Right atrium auricular region (tissue), 2 donors: ENCODE data around the gene PRDM15. TPM values are rescaled to one million over a fixed set of nuclear protein-coding genes. Genes with fewer than 3 reads are reported as not detected.

ENCODE experiments used
- DNase-seq: peaks from one replicate; pipeline ENCODE4 v3.0.0-alpha.2; 2019; ENCODE audit warnings: low spot score
- H3K27ac ChIP-seq, 2 donors: fragments of 200-600 bp; sonication (generic); 1 replicate in 1 of 2; 2 replicates in 1 of 2; pipeline ENCODE4 v1.5.1; 2016 to 2019
- H3K27me3 ChIP-seq, 2 donors: fragments of 200-600 bp; sonication (generic); one replicate each; pipeline versions ENCODE4 v1.5.1 to v1.6.0; 2017 to 2019
- H3K36me3 ChIP-seq: fragments of 200-600 bp; sonication (generic); one replicate; pipeline ENCODE4 v1.5.1; 2016
- H3K4me1 ChIP-seq, 2 donors: fragments of 200-600 bp; sonication (generic); one replicate each; pipeline versions ENCODE4 v1.5.1 to v1.6.0; 2017 to 2019
- H3K4me3 ChIP-seq, 2 donors: fragments of 200-600 bp; sonication (generic); 1 replicate in 1 of 2; 2 replicates in 1 of 2; pipeline ENCODE4 v1.5.1; 2017 to 2019; ENCODE audit warnings: mild to moderate bottlenecking in 1 of 2, moderate library complexity in 1 of 2
- H3K9me3 ChIP-seq, 2 donors: fragments of 200-600 bp; sonication (generic); one replicate each; pipeline ENCODE4 v1.5.1; 2019
- total RNA-seq, 2 donors: library from RNA; depleted of rRNA; stranded (reverse); fragments of >200 nt; gene quantifications; one replicate each; pipeline ENCODE4 v1.1.0, GENCODE V29; 2016
- TF ChIP-seq, protein P1 (sequence below), 2 donors: fragments of 200-600 bp; sonication (generic); IDR thresholded peaks; one replicate each; pipeline ENCODE4 v1.5.1; 2019; ENCODE audit warnings: antibody characterized with exemption in 2 of 2

PRDM15 gene
- total RNA-seq, 2 donors from 2014 or later: 2.6 to 4.2 TPM

DNA sequence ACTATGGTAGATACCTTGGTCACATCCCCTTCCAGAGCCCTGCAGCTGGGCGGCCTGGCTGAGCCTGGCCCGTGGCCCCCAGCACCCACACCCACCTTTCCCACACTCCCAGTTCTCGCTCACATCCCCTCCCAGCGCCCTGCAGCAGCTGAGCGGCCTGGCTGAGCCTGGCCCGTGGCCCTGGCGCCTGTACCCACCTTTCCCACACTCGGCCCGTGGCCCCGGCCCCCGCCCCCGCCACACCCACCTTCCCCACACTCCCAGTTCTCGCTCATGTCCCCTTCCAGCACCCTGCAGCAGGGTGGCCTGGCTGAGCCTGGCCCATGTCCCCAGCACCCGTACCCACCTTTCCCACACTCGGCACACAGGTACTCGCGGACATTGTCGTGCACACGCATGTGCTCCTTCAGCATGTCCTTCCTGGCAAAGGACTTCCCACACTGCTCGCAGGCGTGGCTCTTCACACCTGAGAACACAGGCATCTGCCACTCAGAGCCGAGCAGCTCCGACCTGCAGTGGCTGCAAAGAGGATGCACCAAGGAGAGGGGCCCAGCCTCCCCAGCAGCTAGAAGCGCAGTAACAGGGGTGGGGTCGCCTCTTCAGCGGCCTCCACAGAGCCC is 59.8 kb downstream of the PRDM15 start:
- Histone ChIP-seq H3K27me3 (no peaks in the 10 kb centered on the region), H3K27ac (no peak overlapping the region), H3K9me3 (no peaks in the 10 kb centered on the region), H3K4me1 (no peaks in the 10 kb centered on the region), H3K4me3 (no peak overlapping the region), H3K36me3 (no peaks in the 10 kb centered on the region)
- DNase-seq: no peak
- TF ChIP-seq, protein P1, sequence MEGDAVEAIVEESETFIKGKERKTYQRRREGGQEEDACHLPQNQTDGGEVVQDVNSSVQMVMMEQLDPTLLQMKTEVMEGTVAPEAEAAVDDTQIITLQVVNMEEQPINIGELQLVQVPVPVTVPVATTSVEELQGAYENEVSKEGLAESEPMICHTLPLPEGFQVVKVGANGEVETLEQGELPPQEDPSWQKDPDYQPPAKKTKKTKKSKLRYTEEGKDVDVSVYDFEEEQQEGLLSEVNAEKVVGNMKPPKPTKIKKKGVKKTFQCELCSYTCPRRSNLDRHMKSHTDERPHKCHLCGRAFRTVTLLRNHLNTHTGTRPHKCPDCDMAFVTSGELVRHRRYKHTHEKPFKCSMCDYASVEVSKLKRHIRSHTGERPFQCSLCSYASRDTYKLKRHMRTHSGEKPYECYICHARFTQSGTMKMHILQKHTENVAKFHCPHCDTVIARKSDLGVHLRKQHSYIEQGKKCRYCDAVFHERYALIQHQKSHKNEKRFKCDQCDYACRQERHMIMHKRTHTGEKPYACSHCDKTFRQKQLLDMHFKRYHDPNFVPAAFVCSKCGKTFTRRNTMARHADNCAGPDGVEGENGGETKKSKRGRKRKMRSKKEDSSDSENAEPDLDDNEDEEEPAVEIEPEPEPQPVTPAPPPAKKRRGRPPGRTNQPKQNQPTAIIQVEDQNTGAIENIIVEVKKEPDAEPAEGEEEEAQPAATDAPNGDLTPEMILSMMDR (IDR thresholded peaks at IDR 0.05): no peak

DNA sequence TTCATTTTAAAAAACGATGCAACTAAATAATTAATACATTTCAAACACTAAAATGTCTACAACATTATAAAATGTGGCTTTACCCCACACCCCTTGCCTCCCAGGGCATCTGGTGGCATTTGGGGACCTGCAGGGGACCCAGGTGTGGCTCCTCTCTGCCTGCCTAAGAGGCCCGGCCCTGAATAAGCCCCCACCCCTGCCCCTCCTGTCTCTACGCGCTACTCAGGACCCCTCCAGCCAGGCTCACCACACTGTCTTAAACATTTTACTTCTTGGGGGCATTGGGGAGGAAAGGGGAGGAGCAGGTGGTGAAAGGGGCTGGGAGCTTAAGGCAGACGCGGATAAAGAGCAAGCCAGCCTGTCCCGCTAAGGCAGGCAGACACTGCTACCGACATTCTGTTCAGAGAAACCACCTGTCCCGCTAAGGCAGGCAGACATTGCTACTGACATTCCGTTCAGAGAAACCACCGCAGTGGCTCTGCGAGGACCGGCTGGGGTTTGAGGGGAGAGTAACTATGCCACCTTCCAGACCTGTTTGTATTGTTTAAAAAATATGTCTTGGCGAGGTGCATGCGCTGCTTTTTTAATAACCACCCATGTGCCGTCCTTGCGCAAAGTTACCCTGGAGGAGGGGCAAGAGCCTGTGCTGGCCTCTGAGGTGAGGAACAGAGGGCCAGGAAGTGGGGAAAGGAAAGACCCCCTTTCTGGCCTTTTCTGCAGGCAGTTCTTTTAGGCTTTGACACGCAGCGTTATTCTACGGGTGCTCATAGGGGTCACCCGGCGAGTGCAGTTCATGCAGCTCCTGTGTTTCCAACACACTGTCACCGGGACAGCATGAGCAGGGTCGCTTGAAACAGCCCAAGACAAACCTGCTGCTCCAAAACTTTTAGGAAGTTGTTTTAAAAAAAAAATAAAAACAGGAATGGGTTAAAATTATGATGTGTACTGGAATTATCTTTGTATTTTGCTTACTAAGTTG is 61.0 kb downstream of the PRDM15 start:
- no peaks in the 10 kb centered on the region for H3K4me1 ChIP-seq
- H3K36me3 ChIP-seq: peaks cover 5% of the 10 kb centered on the region

DNA sequence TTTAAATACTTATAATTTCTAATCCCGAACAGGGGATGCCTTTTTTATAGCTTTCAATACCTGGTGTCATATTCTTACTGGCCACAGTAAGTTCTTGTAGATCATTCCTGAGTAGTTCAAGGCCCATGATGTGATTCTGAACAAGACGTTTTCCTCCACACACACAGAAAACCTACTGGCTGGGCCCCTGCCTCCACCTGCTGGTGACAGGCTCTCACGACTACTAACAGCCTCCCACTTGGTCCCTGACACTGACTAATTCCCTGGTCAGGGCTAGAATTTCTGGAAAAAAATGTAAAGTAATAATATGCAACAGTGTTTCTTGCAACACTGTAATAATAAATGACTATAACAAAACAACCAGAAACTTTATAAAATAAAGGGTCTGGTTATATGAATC is 61.9 kb downstream of the PRDM15 start:
- no peak for DNase-seq
- Histone ChIP-seq H3K4me1 (no peaks in the 10 kb centered on the region), H3K9me3 (no peaks in the 10 kb centered on the region), H3K4me3 (no peak overlapping the region), H3K27me3 (no peaks in the 10 kb centered on the region), H3K27ac (no peak overlapping the region), H3K36me3 (peaks cover 6% of the 10 kb centered on the region)
- TF ChIP-seq, protein P1 (IDR thresholded peaks at IDR 0.05): peak; percentile 29 to 56

More for the DNA sequence above, 61.0 kb downstream of the PRDM15 start:
- Histone ChIP-seq H3K27me3 (no peaks in the 10 kb centered on the region), H3K27ac (no peak overlapping the region), H3K4me3 (no peak overlapping the region), H3K9me3 (no peaks in the 10 kb centered on the region)
- TF ChIP-seq, protein P1 (IDR thresholded peaks at IDR 0.05): no peak
- DNase-seq: no peak

DNA sequence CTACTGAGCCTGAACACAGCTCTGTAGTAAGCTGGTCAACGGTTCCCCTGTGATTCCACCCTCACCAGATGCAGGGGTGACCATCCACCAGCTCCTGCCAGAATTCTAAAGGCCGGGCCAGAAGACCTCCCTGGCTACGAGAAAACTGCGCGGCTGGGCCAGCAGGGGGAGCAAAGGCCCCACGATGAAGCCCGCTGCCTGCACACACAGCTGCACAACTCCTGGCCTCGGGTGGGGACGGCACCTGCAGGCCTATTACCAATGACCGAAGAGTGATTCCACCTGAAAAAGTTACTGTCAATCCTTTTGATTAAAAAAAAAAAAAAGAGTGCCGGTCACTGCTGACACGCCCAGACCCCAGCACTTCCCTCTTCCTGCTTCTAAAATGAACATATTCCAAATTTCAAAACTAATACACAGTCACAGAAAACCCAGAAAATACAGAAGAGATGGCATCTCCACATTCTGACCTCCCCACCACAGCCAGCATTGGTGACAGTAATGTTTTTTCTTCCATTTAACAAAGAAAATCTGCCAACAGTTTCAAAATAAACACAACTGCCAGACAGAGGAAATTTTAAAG is 62.5 kb downstream of the PRDM15 start:
- Histone ChIP-seq H3K27me3 (no peaks in the 10 kb centered on the region), H3K36me3 (peaks cover 6% of the 10 kb centered on the region), H3K27ac (no peak overlapping the region), H3K4me3 (no peak overlapping the region), H3K4me1 (no peaks in the 10 kb centered on the region), H3K9me3 (no peaks in the 10 kb centered on the region)
- peak; percentile 76 for DNase-seq
- TF ChIP-seq, protein P1 (IDR thresholded peaks at IDR 0.05): peak; percentile 59 to 81

DNA sequence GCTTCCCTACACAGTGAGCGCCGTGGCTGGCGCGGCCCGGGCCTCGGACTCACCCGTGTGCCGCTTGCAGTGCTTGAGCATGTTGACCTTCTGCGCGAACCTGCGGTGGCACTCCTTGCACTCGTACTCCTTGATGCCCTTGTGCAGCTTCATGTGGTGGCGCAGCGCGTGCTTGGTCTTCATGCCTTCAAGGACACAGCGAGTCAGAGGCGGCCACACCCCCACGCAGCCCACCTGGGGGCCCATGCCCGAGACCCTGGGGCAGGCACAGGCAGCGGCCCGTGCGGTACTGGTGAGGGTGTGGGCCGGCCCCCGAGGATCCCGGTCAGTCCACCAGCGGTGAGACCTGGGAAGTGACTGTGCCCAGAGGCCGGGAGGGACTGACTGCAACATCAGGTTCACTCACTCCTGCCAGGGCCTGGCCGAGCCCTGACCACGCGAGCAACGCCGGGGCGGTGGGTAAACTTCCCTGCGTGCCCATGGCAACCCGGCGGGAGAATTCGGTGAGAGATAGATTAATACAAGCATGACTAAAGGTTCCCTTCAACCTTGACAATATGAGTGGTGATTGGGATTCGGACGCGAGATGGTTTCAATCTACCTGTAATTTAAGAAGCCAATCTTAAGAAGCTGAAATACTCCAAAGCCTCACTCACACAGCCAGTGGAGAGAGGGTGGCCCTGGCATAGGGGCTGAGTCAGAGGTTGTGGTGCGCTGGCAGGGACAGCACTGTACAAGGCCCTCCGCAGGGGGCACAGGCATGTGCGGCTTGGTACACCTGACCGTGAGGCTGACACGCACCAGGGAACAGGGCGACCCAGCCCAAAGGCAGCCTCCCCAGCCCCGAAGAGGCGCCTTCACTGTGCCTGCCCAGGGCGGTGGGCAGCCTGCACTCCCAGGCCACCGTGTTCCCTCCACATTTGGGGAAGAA is 63.2 kb downstream of the PRDM15 start:
- DNase-seq: no peak
- TF ChIP-seq, protein P1 (IDR thresholded peaks at IDR 0.05): no peak
- Histone ChIP-seq H3K36me3 (peaks cover 6% of the 10 kb centered on the region), H3K4me1 (no peaks in the 10 kb centered on the region), H3K27ac (no peak overlapping the region), H3K27me3 (no peaks in the 10 kb centered on the region), H3K4me3 (no peak overlapping the region), H3K9me3 (no peaks in the 10 kb centered on the region)
